HepG2 (cell line): ENCODE measurements around the gene FAAP20. TPM values are rescaled to one million over a fixed set of nuclear protein-coding genes. Genes with fewer than 3 reads are reported as not detected.

Source experiments
- CBFB ChIP-seq: sonication (generic); formaldehyde crosslinking; IDR thresholded peaks from 2 replicates; pipeline ENCODE4 v1.4.0; 2020; ENCODE audit warnings: missing genetic modification reagents
- CHCHD3 ChIP-seq: sonication (generic); formaldehyde crosslinking; IDR thresholded peaks from 2 replicates; pipeline ENCODE4 v1.8.0; 2022; ENCODE audit warnings: mild to moderate bottlenecking, missing genetic modification reagents, moderate library complexity
- CREB1 ChIP-seq, 2 experiments: fragments of 450-650 bp in 1 of 2; IDR thresholded peaks; 2 replicates each; pipeline ENCODE4 v1.6.1; 2016 to 2017; ENCODE audit warnings: control low read depth in 1 of 2, mild to moderate bottlenecking in 1 of 2, missing compliant biosample characterization in 1 of 2, missing genetic modification characterization in 1 of 2
- HIVEP1 ChIP-seq: sonication (generic); formaldehyde crosslinking; IDR thresholded peaks from 2 replicates; pipeline ENCODE4 v1.4.0; 2020; ENCODE audit warnings: mild to moderate bottlenecking, missing genetic modification reagents
- MZF1 ChIP-seq: sonication (generic); formaldehyde crosslinking; IDR thresholded peaks from 2 replicates; pipeline ENCODE4 v1.8.1; 2023; ENCODE audit warnings: mild to moderate bottlenecking, missing genetic modification reagents, borderline replicate concordance
- NFRKB ChIP-seq: fragments of 450-650 bp; IDR thresholded peaks from 2 replicates; pipeline ENCODE4 v1.6.1; 2017
- RXRB ChIP-seq: IDR thresholded peaks from 2 replicates; pipeline ENCODE4 v1.6.1; 2016; ENCODE audit warnings: borderline replicate concordance, missing genetic modification reagents, missing compliant biosample characterization
- ZFX ChIP-seq: sonication (generic); formaldehyde crosslinking; IDR thresholded peaks from 2 replicates; pipeline ENCODE4 v1.4.0; 2020; ENCODE audit warnings: mild to moderate bottlenecking, low read depth, missing genetic modification reagents, moderate library complexity
- ZNF414 ChIP-seq: sonication (generic); formaldehyde crosslinking; IDR thresholded peaks from 2 replicates; pipeline ENCODE4 v1.5.0; 2020; ENCODE audit warnings: missing genetic modification reagents
- polyA plus RNA-seq, 8 experiments: library from polyadenylated mRNA; depleted of rRNA in 3 of 8; stranded (reverse) in 7 of 8; unstranded in 1 of 8; fragments of >200 nt; fragmentation: Illumina TruSeq in 4 of 8; extraction: Trizol in 4 of 8; gene quantifications; 2 replicates each; pipeline versions ENCODE4 v1.2.1 to v1.2.3, GENCODE V29; 2011 to 2016; ENCODE audit warnings: low read depth in 4 of 8, missing spikeins in 1 of 8, mixed read lengths in 1 of 8; ENCODE audit not compliant: insufficient read depth in 1 of 8
- total RNA-seq, 5 experiments: library from RNA; depleted of rRNA; stranded (reverse); fragments of >200 nt; fragmentation: Illumina TruSeq; extraction: Trizol; gene quantifications; 2 replicates each; pipeline ENCODE4 v1.2.3, GENCODE V29; 2016; ENCODE audit warnings: low read depth in 1 of 5
- TF ChIP-seq, protein P1 (sequence below): IDR thresholded peaks from 2 replicates; pipeline ENCODE4 v1.6.1; 2016; ENCODE audit warnings: missing biosample characterization, missing genetic modification reagents, low read depth
- TF ChIP-seq, protein P2 (sequence below): sonication (generic); formaldehyde crosslinking; IDR thresholded peaks from 2 replicates; pipeline ENCODE4 v1.5.0; 2020; ENCODE audit warnings: mild to moderate bottlenecking, missing genetic modification reagents
- TF ChIP-seq, protein P3 (sequence below): sonication (generic); formaldehyde crosslinking; conservative IDR thresholded peaks from 2 replicates; pipeline ENCODE4 v1.4.0; 2020; ENCODE audit warnings: missing genetic modification reagents

Gene FAAP20
- total and polyA plus RNA-seq, 2 of the 13 experiments (the other 11 are each of a cell fraction or from before 2014, with no cell fraction given) = 9.6 to 10.8 TPM

DNA sequence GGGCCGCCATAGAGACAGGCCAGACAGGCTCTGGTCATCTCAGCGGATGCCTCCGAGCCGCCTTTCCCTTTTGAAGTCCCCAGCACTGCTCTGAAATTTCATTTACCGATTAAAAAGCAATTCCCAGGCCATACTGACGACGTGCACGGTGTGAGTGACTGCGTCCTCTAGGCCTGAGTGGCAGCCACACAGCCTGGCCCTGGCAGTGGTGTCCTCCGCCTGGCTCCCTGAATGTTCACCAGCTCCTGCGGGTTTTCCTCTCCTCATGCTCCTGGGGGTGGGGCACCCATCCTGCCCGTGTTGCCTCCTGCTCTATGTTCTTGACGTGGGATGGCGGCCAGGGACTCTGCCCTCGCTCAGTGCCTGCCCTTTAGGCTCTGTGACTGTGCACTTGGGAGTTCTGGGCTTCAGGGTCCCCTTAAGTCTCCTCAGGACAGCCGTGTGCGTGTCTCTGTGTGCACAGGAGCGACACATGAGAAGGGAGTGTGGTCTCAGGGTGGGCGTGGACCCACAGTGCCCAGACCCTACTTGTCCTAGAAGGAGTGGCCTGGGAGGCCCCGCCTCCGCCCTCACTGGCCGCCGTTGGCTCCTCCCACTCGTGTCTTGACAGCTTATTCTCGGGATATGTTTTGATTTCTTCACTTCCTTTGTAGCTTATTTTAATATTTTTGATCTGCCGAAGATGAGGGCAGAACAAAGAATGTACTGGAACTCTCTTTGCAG, 37.1 kb upstream of the FAAP20 start (continued):
- TF ChIP-seq, protein P1, sequence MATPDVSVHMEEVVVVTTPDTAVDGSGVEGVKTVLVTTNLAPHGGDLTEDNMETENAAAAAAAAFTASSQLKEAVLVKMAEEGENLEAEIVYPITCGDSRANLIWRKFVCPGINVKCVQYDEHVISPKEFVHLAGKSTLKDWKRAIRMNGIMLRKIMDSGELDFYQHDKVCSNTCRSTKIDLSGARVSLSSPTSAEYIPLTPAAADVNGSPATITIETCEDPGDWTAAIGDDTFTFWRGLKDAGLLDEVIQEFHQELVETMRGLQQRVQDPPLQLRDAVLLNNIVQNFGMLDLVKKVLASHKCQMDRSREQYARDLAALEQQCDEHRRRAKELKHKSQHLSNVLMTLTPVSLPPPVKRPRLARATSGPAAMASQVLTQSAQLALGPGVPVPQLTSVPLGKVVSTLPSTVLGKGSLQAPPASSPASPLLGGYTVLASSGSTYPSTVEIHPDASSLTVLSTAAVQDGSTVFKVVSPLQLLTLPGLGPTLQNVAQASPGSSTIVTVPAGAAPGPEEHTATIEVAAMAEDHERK (CRISPR knock-in tag) = no peak
- TF ChIP-seq CHCHD3 (CRISPR knock-in tag) (no peak), NFRKB (no peak), ZNF414 (CRISPR knock-in tag) (peak; percentile 23; the same call in 1 of the 2 replicates), RXRB (CRISPR knock-in tag) (no peak), CBFB (CRISPR knock-in tag) (no peak), MZF1 (CRISPR knock-in tag) (no peak), ZFX (CRISPR knock-in tag) (peak; percentile 3; the same call in 1 of the 2 replicates), CREB1 (IDR thresholded peaks at IDR 0.05) (no peak), CREB1 (CRISPR knock-in tag; IDR thresholded peaks at IDR 0.05) (peak; percentile 49; the same call in 1 of the 2 replicates), HIVEP1 (no peak)
- TF ChIP-seq, protein P2, sequence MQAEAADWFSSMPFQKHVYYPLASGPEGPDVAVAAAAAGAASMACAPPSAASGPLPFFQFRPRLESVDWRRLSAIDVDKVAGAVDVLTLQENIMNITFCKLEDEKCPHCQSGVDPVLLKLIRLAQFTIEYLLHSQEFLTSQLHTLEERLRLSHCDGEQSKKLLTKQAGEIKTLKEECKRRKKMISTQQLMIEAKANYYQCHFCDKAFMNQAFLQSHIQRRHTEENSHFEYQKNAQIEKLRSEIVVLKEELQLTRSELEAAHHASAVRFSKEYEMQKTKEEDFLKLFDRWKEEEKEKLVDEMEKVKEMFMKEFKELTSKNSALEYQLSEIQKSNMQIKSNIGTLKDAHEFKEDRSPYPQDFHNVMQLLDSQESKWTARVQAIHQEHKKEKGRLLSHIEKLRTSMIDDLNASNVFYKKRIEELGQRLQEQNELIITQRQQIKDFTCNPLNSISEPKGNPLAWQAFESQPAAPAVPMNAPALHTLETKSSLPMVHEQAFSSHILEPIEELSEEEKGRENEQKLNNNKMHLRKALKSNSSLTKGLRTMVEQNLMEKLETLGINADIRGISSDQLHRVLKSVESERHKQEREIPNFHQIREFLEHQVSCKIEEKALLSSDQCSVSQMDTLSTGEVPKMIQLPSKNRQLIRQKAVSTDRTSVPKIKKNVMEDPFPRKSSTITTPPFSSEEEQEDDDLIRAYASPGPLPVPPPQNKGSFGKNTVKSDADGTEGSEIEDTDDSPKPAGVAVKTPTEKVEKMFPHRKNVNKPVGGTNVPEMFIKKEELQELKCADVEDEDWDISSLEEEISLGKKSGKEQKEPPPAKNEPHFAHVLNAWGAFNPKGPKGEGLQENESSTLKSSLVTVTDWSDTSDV (CRISPR knock-in tag) = no peak
- TF ChIP-seq, protein P3, sequence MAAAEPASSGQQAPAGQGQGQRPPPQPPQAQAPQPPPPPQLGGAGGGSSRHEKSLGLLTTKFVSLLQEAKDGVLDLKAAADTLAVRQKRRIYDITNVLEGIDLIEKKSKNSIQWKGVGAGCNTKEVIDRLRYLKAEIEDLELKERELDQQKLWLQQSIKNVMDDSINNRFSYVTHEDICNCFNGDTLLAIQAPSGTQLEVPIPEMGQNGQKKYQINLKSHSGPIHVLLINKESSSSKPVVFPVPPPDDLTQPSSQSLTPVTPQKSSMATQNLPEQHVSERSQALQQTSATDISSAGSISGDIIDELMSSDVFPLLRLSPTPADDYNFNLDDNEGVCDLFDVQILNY = no peak
